Natural killer cell (primary cell): ENCODE results near the gene PVR. TPM values are rescaled to one million over a fixed set of nuclear protein-coding genes. Genes with fewer than 3 reads are reported as not detected.

Experiments used
- ATAC-seq, 3 donors: fragments of 150-1000 bp in 2 of 3; fragments of 200-7000 bp in 1 of 3; cut with Tn5 transposase; 1 replicate in 1 of 3; 2 replicates in 2 of 3; pipeline ENCODE4 v1.10.0; 2021; ENCODE audit warnings: mild to moderate bottlenecking in 2 of 3, moderate library complexity in 2 of 3
- DNase-seq, 2 donors: peaks; one replicate each; pipeline versions ENCODE4 v3.0.0 to v3.0.0-alpha.2; 2013 to 2021; ENCODE audit warnings: mixed read lengths in 1 of 2
- H3K27ac ChIP-seq: one replicate; pipeline ENCODE4 v1.5.1; 2013; ENCODE audit warnings: mild to moderate bottlenecking, low read length
- H3K27me3 ChIP-seq: one replicate; pipeline ENCODE4 v1.6.1; 2013; ENCODE audit warnings: low read length; ENCODE audit not compliant: control insufficient read depth, insufficient read depth
- H3K36me3 ChIP-seq: one replicate; pipeline ENCODE4 v1.6.1; 2013; ENCODE audit warnings: low read length; ENCODE audit not compliant: control insufficient read depth, insufficient read depth
- H3K4me1 ChIP-seq: one replicate; pipeline ENCODE4 v1.6.1; 2013; ENCODE audit warnings: low read length; ENCODE audit not compliant: control insufficient read depth, insufficient read depth
- H3K4me3 ChIP-seq: one replicate; pipeline ENCODE4 v1.5.1; 2013; ENCODE audit warnings: low read length
- H3K9me3 ChIP-seq: one replicate; pipeline ENCODE4 v1.6.1; 2013; ENCODE audit warnings: low read length; ENCODE audit not compliant: control insufficient read depth, insufficient read depth
- H3K27ac Mint-ChIP-seq, 2 donors: one replicate each; pipeline ENCODE4 v1.8.0; 2022; ENCODE audit warnings: mild to moderate bottlenecking in 2 of 2, mixed read lengths in 2 of 2, moderate library complexity in 1 of 2
- H3K27me3 Mint-ChIP-seq, 2 donors: one replicate each; pipeline ENCODE4 v1.8.0; 2022; ENCODE audit warnings: low read depth in 2 of 2, mixed read lengths in 2 of 2
- H3K36me3 Mint-ChIP-seq: one replicate; pipeline ENCODE4 v1.8.0; 2022; ENCODE audit warnings: mixed read lengths
- H3K4me1 Mint-ChIP-seq, 2 donors: one replicate each; pipeline ENCODE4 v1.8.0; 2022; ENCODE audit warnings: mixed read lengths in 2 of 2
- H3K4me3 Mint-ChIP-seq: one replicate; pipeline ENCODE4 v1.8.0; 2022; ENCODE audit warnings: mild to moderate bottlenecking, moderate library complexity, mixed read lengths
- H3K9me3 Mint-ChIP-seq, 2 donors: one replicate each; pipeline ENCODE4 v1.8.0; 2022; ENCODE audit warnings: mixed read lengths in 2 of 2
- CTCF ChIP-seq: fragments of 200-600 bp; IDR thresholded peaks from one replicate; pipeline ENCODE4 v1.8.0; 2022; ENCODE audit warnings: antibody characterized with exemption
- WGBS: methylation state at CpG from one replicate; pipeline ENCODE4 v1.1.7; 2013; ENCODE audit warnings: missing lambda C conversion rate; ENCODE audit not compliant: insufficient coverage; 5-methylcytosine and 5-hydroxymethylcytosine counted together
- intact Hi-C: fragments of 100-400 bp; cut with micrococcal nuclease; formaldehyde crosslinking; loops from one replicate; pipeline ENCODE4 v1.14.2; 2022
- total RNA-seq, 4 donors: library from RNA; stranded (reverse); fragments of 120-200 nt in 1 of 4; gene quantifications; one replicate each; pipeline versions ENCODE4 v1.2.3 to v1.2.4, GENCODE V29; 2013 to 2022

Gene PVR
- total RNA-seq, 3 donors from 2014 or later (not counting 1 experiment from before 2014, with no cell fraction given), result 6.6 to 12.6 (median 7.9) TPM

GRCh38 chr19:44620667-44621066 lies 23.0 kb upstream of the PVR start:
- H3K27ac ChIP-seq, result no peak overlapping the region
- H3K9me3 ChIP-seq, result no peaks in the 10 kb centered on the region
- Mint-ChIP-seq H3K4me1 (peaks cover 0 to 15% of the 10 kb centered on the region in 2 donors), H3K9me3 (no peaks in the 10 kb centered on the region), H3K27me3 (no peaks in the 10 kb centered on the region), H3K4me3 (no peak overlapping the region), H3K36me3 (no peaks in the 10 kb centered on the region), H3K27ac (no peak overlapping the region)
- 92% methylated on average over 5 of the region's 5 CpGs for WGBS
- ATAC-seq, result no peak
- H3K27me3 ChIP-seq, result no peaks in the 10 kb centered on the region
- no peak for DNase-seq
- no peak overlapping the region for H3K4me3 ChIP-seq
- TF ChIP-seq CTCF, result no peak
- intact Hi-C loops, result no loop called here
- peaks cover 5% of the 10 kb centered on the region for H3K4me1 ChIP-seq
- H3K36me3 ChIP-seq, result no peaks in the 10 kb centered on the region

- Mint-ChIP-seq H3K27ac (no peak overlapping the region), H3K4me1 (peaks cover 0 to 15% of the 10 kb centered on the region in 2 donors), H3K27me3 (peaks cover 0 to 3% of the 10 kb centered on the region in 2 donors), H3K9me3 (no peaks in the 10 kb centered on the region), H3K4me3 (no peak overlapping the region), H3K36me3 (no peaks in the 10 kb centered on the region)
- peaks cover 5% of the 10 kb centered on the region for H3K4me1 ChIP-seq
- intact Hi-C loops, result no loop called here
- no peaks in the 10 kb centered on the region for H3K27me3 ChIP-seq
- no peak for TF ChIP-seq CTCF
- ATAC-seq, result no peak
- no peaks in the 10 kb centered on the region for H3K36me3 ChIP-seq
- no peak for DNase-seq
- no peak overlapping the region for H3K27ac ChIP-seq
- no peaks in the 10 kb centered on the region for H3K9me3 ChIP-seq
- WGBS, result 87% methylated on average over 3 of the region's 6 CpGs
- no peak overlapping the region for H3K4me3 ChIP-seq
These were observed 22.3 kb upstream of the PVR start for GRCh38 chr19:44621367-44621766.

- no peaks in the 10 kb centered on the region for H3K36me3 Mint-ChIP-seq
- WGBS, result 55% methylated on average over 5 of the region's 5 CpGs
- no peak overlapping the region for H3K4me3 Mint-ChIP-seq
- Histone ChIP-seq H3K36me3 (no peaks in the 10 kb centered on the region), H3K27ac (no peak overlapping the region), H3K27me3 (no peaks in the 10 kb centered on the region), H3K4me1 (peaks cover 5% of the 10 kb centered on the region), H3K4me3 (no peak overlapping the region), H3K9me3 (no peaks in the 10 kb centered on the region)
- H3K27ac Mint-ChIP-seq, result no peak overlapping the region
- no peaks in the 10 kb centered on the region for H3K9me3 Mint-ChIP-seq
- peaks cover 0 to 15% of the 10 kb centered on the region in 2 donors for H3K4me1 Mint-ChIP-seq
- H3K27me3 Mint-ChIP-seq, result peaks cover 0 to 3% of the 10 kb centered on the region in 2 donors
- intact Hi-C loops, result no loop called here
- TF ChIP-seq CTCF, result no peak
- ATAC-seq (no peak), DNase-seq (no peak)
These were observed 20.6 kb upstream of the PVR start for GRCh38 chr19:44623080-44623479.

GRCh38 chr19:44623626-44624025 lies 20.1 kb upstream of the PVR start:
- Mint-ChIP-seq H3K36me3 (no peaks in the 10 kb centered on the region), H3K9me3 (no peaks in the 10 kb centered on the region), H3K4me1 (peaks cover 0 to 12% of the 10 kb centered on the region in 2 donors), H3K27me3 (peaks cover 0 to 3% of the 10 kb centered on the region in 2 donors), H3K27ac (no peak overlapping the region), H3K4me3 (no peak overlapping the region)
- no peak for DNase-seq
- Histone ChIP-seq H3K27ac (no peak overlapping the region), H3K4me1 (peaks cover 2% of the 10 kb centered on the region), H3K27me3 (no peaks in the 10 kb centered on the region), H3K9me3 (no peaks in the 10 kb centered on the region), H3K4me3 (no peak overlapping the region), H3K36me3 (no peaks in the 10 kb centered on the region)
- intact Hi-C loops, result no loop called here
- TF ChIP-seq CTCF, result no peak
- 97% methylated on average over 4 of the region's 4 CpGs for WGBS
- ATAC-seq, result no peak
